ENCODE measurements around the gene GLT6D1.
"Not testable (repeated sequence)": the region's sequence is repeated elsewhere in the genome, so short reads cannot be mapped to it uniquely, and the experiment has no call there.

GLT6D1 gene

DNA sequence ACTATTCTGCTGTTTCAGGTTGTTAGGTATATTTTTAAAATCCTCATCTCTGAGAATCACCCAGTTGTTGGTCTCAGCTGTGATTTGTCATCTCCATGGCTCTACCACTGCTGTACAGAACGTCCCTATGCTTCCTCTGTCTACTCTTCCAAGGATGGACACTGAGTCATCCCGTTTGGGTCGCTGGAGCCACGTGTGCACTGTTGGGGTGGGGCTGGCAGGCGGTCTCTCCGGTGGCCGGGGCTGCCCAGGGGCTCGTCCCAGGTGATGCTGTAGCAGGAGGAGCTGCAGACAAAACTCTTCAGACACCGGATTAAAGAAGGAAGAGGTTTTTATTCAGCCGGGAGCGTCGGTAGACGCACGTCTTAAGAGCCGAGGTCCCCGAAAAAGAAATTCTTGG, 40.7 kb upstream of the GLT6D1 start:
- no peak overlapping the region for H3K4me3 ChIP-seq (replicated peaks; ENCODE audit: low read depth, low read length)
- DNase-seq (ENCODE audit: low read depth) = no peak
- TF ChIP-seq, protein P1, sequence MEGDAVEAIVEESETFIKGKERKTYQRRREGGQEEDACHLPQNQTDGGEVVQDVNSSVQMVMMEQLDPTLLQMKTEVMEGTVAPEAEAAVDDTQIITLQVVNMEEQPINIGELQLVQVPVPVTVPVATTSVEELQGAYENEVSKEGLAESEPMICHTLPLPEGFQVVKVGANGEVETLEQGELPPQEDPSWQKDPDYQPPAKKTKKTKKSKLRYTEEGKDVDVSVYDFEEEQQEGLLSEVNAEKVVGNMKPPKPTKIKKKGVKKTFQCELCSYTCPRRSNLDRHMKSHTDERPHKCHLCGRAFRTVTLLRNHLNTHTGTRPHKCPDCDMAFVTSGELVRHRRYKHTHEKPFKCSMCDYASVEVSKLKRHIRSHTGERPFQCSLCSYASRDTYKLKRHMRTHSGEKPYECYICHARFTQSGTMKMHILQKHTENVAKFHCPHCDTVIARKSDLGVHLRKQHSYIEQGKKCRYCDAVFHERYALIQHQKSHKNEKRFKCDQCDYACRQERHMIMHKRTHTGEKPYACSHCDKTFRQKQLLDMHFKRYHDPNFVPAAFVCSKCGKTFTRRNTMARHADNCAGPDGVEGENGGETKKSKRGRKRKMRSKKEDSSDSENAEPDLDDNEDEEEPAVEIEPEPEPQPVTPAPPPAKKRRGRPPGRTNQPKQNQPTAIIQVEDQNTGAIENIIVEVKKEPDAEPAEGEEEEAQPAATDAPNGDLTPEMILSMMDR (IDR thresholded peaks at IDR 0.05; ENCODE audit: low read length, missing control alignments) = no peak

DNA sequence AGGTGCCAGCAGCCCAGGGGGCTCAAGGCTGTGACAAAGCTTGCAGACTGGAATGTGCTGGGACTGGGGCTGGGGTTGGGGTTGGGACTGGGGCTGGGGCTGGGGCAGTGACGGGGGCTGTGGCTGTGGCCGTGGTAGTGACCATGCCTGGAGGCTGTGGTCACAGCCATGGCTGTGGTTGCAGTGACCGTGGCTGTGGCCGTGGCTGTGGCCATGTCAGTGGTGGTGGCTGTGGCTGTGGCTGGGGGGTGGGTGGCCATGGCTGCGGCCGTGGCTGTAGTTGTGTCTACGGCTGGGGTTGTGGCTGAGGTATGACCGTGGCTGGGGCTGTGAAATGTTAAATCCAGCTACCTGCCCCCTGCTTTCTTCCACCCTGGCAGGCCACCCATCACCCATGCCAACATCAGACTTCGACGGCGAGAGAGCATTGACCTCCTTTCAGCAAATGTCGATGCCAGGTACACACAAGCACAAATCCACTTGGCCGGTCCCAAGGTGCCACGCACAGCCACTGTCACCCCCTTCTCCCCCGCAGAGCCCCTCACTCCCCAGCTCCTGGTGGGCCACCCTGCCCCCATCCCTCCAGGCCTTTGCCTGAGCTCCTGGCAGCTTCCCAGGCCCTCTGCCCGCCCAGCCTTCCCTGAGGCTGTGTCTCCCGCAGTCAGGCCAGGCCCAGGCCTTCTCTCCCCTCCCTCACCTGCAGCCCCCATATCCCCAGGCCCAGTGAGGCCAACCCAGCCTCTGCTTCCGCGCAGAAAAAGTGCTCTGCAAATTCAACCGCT, 39.1 kb upstream of the GLT6D1 start:
- H3K4me3 ChIP-seq (replicated peaks; ENCODE audit: low read depth, low read length) = no peak overlapping the region
- TF ChIP-seq, protein P1 (IDR thresholded peaks at IDR 0.05; ENCODE audit: low read length, missing control alignments) = no peak
- DNase-seq (ENCODE audit: low read depth) = no peak

DNA sequence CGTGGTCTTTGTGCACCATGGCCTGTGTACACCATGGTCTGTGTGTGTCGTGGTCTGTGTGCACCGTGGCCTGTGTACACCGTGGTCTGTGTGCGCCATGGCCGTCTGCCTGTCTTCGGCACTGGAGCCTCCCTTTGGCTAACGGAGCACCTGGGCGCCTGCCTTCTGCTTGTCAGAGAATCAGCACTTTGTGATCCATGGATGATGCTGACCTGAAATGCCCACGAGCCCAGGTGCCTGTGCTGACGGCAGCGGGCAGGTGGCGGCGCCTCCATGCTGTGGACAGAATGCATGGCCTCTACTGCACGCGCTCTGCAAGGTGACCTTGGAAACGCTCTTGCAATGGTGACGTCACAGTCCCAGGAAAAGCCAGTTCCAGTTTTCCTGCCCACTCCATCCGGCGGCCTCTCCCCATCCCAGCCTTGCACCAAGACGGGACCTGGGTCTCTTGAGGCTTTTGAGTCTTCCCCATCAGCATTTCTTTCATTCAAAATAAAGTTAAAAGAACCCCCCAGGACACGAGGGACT, 38.4 kb upstream of the GLT6D1 start:
- DNase-seq (ENCODE audit: low read depth) = no peak
- TF ChIP-seq, protein P1 (IDR thresholded peaks at IDR 0.05; ENCODE audit: low read length, missing control alignments) = no peak
- no peak overlapping the region for H3K4me3 ChIP-seq (replicated peaks; ENCODE audit: low read depth, low read length)

DNA sequence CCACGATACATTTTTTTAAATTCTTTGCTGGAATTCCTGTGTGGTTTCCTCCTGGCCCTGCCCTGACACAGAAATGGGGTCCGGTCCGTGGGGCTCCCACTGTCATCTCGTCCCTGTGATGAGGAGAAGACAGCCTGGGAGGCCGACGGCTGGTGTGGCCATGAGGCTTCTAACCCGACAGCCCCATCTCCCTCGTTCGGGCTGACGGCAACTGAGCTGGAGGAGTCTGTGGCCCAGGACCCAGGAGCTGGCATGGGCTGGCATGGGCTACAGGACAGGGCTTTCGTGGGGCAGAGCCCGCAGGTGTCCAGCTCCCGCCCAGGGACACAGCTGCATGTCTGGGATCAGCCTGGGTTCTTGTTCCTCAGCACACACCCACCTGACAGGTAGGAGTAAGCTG, 37.6 kb upstream of the GLT6D1 start:
- TF ChIP-seq, protein P1 (IDR thresholded peaks at IDR 0.05; ENCODE audit: low read length, missing control alignments) = no peak
- no peak for DNase-seq (ENCODE audit: low read depth)
- H3K4me3 ChIP-seq (replicated peaks; ENCODE audit: low read depth, low read length) = no peak overlapping the region

DNA sequence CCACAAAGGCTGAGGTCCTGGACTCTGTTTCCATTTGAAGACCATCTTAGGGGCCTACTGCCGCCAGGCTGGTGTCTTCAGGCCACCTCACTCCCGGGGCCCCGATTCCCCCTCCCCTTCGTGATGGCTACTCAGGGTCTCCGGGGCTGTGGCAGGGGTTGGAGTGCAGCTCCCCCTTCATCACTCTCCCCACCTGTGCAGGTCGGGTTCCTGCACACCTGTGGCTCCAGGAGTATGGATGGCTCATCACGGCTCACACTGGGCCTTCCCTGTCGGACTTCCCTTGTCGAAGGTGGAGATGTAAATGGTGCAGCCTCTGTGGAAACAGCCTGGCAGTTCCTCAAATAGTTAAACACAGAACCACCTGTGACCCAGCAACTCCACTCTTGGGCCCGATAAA, 35.6 kb upstream of the GLT6D1 start:
- TF ChIP-seq, protein P1 (IDR thresholded peaks at IDR 0.05; ENCODE audit: low read length, missing control alignments) = no peak
- no peak overlapping the region for H3K4me3 ChIP-seq (replicated peaks; ENCODE audit: low read depth, low read length)

DNA sequence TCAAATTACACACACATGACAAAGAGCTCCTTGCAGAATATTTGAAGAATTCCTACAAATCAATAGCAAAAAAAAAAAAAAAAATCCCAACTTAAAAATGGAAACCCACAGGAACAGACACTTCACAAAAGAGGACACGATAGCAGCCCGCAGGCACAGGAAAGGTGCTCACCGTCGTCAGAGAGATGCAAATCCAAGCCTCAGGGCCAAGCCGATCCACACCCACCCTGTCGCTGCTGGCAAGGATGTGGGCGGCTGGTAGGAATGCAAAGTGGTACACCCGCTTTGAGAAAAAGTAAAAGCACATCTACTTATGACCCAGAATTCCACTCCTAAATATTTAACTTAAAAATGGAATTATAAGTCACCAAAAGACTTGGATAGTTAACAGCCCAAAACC, 34.6 kb upstream of the GLT6D1 start:
- no peak for DNase-seq (ENCODE audit: low read depth)
- no peak overlapping the region for H3K4me3 ChIP-seq (replicated peaks; ENCODE audit: low read depth, low read length)
- TF ChIP-seq, protein P1 (IDR thresholded peaks at IDR 0.05; ENCODE audit: low read length, missing control alignments) = no peak

More for the DNA sequence above, 35.6 kb upstream of the GLT6D1 start:
- no peak for DNase-seq (ENCODE audit: low read depth)

DNA sequence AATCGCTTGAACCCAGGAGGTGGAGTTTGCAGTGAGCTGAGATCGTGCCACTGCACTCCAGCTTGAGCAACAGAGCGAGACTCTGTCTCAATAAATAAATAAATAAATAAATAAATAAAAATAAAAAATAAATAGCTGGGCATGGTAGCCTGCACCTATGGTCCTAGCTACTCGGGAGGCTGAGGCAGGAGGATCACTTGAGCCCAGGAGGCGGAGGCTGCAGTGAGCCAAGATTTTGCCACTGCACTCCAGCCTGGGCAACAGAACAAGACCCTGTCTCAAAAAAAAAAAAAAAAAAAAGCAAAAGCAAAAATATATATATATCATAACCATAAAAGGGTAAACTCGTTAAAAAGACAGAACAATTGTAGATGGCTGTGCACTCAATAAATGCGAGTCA, 33.4 kb upstream of the GLT6D1 start:
- H3K4me3 ChIP-seq (replicated peaks; ENCODE audit: low read depth, low read length); DNase-seq (ENCODE audit: low read depth): not testable (repeated sequence)

Data from fibroblast of pulmonary artery (primary cell).